Heart right ventricle (tissue), 16 donors: ENCODE results near the gene NCAN. TPM values are rescaled to one million over a fixed set of nuclear protein-coding genes. Genes with fewer than 3 reads are reported as not detected.

Experiments
- ATAC-seq, 8 donors: fragments of 200-7000 bp; cut with Tn5 transposase; one replicate each; pipeline ENCODE4 v1.9.1; 2020; ENCODE audit warnings: mild to moderate bottlenecking in 8 of 8, moderate library complexity in 8 of 8, moderate number of reproducible peaks in 1 of 8
- DNase-seq, 2 donors: peaks; one replicate each; pipeline ENCODE4 v3.0.0-alpha.2; 2020
- H3K27ac ChIP-seq, 10 donors: fragments of 200-600 bp; sonication (generic) in 2 of 10; one replicate each; pipeline versions ENCODE4 v1.5.0 to v1.8.0; 2020 to 2022; ENCODE audit warnings: mild to moderate bottlenecking in 3 of 10
- H3K27me3 ChIP-seq, 7 donors: fragments of 200-600 bp; one replicate each; pipeline ENCODE4 v1.8.0; 2021 to 2022; ENCODE audit warnings: mild to moderate bottlenecking in 2 of 7
- H3K36me3 ChIP-seq, 9 donors: fragments of 200-600 bp; sonication (generic) in 1 of 9; one replicate each; pipeline versions ENCODE4 v1.5.0 to v1.8.0; 2020 to 2022; ENCODE audit warnings: mild to moderate bottlenecking in 2 of 9
- H3K4me1 ChIP-seq, 9 donors: fragments of 200-600 bp; sonication (generic) in 1 of 9; one replicate each; pipeline versions ENCODE4 v1.5.0 to v1.8.0; 2020 to 2022; ENCODE audit warnings: mild to moderate bottlenecking in 4 of 9
- H3K4me3 ChIP-seq, 10 donors: fragments of 200-600 bp; sonication (generic) in 2 of 10; one replicate each; pipeline versions ENCODE4 v1.5.0 to v1.8.0; 2020 to 2022; ENCODE audit warnings: mild to moderate bottlenecking in 7 of 10, moderate library complexity in 2 of 10
- H3K9me3 ChIP-seq, 11 donors: fragments of 200-600 bp in 10 of 11; sonication (generic) in 2 of 11; one replicate each; pipeline versions ENCODE4 v1.5.0 to v1.8.0; 2013 to 2022; ENCODE audit warnings: mild to moderate bottlenecking in 2 of 11, control low read depth in 1 of 11, moderate library complexity in 1 of 11
- CTCF ChIP-seq, 9 donors: fragments of 200-600 bp; sonication (generic) in 2 of 9; IDR thresholded peaks; one replicate each; pipeline versions ENCODE4 v1.5.0 to v1.8.0; 2021 to 2022; ENCODE audit warnings: antibody characterized with exemption in 9 of 9, mild to moderate bottlenecking in 5 of 9, moderate library complexity in 1 of 9
- WGBS, 2 donors: extraction: QIAGEN DNeasy Blood & Tissue Kit; methylation state at CpG; one replicate each; pipeline ENCODE4 v1.1.7; 2013; ENCODE audit warnings: inconsistent platforms in 1 of 2; 5-methylcytosine and 5-hydroxymethylcytosine counted together
- intact Hi-C, 10 donors: fragments of 100-400 bp; cut with DNase I; formaldehyde crosslinking; loops; one replicate each; pipeline versions ENCODE4 v1.11.1 to v1.14.2; 2022
- long read RNA-seq, 3 donors: library from polyadenylated mRNA; unstranded; transcript quantifications; one replicate each; pipeline ENCODE4 v2.0.0, GENCODE V29; 2020 to 2021
- polyA plus RNA-seq, 2 donors: library from polyadenylated mRNA; stranded (reverse); fragments of 200-250 nt; gene quantifications; one replicate each; pipeline ENCODE4 v1.2.3, GENCODE V29; 2013
- total RNA-seq, 10 donors: library from RNA; stranded (reverse); fragmentation: NEBNext Ultra II Directional in 3 of 10; extraction: Animal tissue kit (Norgen Biotek cat#: 25700) in 3 of 10; gene quantifications; one replicate each; pipeline versions ENCODE4 v1.2.1 to v1.2.4, GENCODE V29; 2021 to 2023
- donor health status: Arrhythmogenic right ventricular cardiomyopathy.
- donor health status: ischemic (EF 13 %, LVEDD 7.1; RV severe dilation, severe dysfunction).
- donor health status: healthy with polysubstance abuse.
- donor health status: DM: no; HTN: yes; CAD: no.
- donor health status: DM: no; HTN: no; CAD: no.
- donor health status: ischemic (EF 25% LVEDD 6.9; RV normal size, moderate dysfunction).
- donor health status: ischemic (EF 25% LVEDD 5.7; RV mildly dilated, moderate dysfunction).
- donor health status: healthy.
- donor health status: DM: yes; HTN: yes; CAD: no.
- donor health status: Ischemic cardiomyopathy.
- donor health status: ischemic (EF 35%, LVEDD 5.7; RV mildly dilated, moderate dysfunction).
- donor health status: nonischemic (EF 11% LVEDD 7.7; RV severe dilation, severe dysfunction).
- donor health status: DM: yes; HTN: yes; CAD: no.
- donor health status: PGD.
- donor health status: ischemic (EF 29% LVEDD 5.4; RV normal size, mild dysfunction).
- donor health status: nonischemic (EF 23%, LVEDD 6.1; RV moderate dilation, normal function).

Gene NCAN
- total RNA-seq = not detected
- polyA plus RNA-seq = not detected
- long read RNA-seq, donor 1 = 0 reads
- long read RNA-seq, donor 2 = 0 reads
- long read RNA-seq, donor 3 = 0 reads

DNA sequence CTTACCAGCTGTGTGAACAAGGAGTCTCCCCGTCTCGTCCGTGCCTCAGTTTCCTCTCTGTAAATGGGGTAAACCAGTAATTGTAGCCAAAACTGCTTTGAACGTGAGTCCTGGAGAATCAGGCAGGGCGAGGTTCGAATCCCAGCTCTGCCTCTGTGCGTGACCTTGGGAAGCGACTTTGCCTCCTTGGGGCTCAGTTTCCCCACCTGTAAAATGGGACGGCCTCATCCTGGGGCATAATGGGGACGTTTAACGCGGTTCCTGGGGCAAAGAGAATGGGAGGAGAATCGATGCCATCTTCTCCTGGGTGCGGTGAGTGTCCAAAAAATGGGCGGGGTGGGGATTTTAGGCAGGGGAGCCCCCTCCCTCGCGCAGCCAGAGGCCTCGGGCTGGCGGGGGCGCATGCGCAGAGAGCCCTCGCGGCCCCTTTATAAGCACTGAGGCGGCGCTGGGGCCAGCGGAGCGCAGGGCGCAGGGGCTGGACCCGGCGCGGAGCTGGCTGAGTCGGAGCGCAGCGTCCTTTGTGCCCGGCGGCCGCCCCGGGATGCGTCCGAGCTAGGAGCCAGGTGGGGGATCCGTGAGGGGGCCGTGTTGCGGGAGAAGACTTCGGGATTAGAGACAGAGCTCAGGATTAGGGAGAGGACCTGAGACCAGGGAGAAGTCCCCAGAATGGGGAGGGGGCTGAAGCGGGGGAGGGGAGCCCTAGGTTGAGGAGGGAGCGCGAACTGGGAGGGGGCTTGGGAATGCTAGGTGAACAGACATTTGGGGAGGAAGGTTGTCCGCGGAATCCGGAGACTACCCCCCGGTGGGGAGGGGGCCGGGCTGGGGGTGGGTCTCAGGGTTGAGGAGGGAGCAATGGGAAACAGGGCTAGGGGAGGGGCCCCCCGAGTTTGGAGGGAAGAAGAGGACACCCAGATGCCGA is at the start of gene NCAN:
TSS of gene NCAN (plus strand) at position 460 of the 922 bp plus-strand sequence. CDS start 4,996 bp downstream, outside the sequence.
- Histone ChIP-seq H3K27ac (no peak within 1 kb of the TSS), H3K27me3 (peaks cover 0 to 89% (median 78%) of the 10 kb centered on the region in 7 donors), H3K4me3 (no peak within 1 kb of the TSS), H3K4me1 (no peaks in the 10 kb centered on the region), H3K36me3 (no peaks in the 10 kb centered on the region), H3K9me3 (no peaks in the 10 kb centered on the region)
- no peak for DNase-seq
- no peak for TF ChIP-seq CTCF (IDR thresholded peaks at IDR 0.05)
- no peak for ATAC-seq
- 7 to 8% methylated on average over 54 of the region's 54 CpGs for WGBS, 2 donors
- intact Hi-C loops = no loop called here

DNA sequence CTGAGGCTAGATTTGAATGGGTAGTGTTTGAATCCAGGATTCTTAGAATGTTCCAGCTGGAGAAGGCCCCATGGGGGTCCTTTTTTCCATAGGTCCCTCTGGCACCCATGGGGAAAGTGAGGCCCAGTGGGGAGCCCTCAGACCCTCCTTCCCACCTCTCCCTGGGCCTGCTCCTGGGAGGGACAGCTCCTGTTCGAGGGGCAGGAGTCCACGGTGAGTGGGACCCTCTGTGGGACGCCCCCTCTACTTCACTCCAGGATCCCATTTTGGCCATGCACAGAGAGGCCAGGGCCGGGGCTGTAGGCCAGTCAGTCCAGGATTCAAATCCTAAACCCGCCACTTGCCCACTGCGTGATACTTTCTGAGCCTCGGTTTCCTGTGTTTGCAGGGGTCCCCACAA is 49.3 kb upstream of the NCAN start:
- WGBS, 2 donors = 89 to 92% methylated on average over 7 of the region's 7 CpGs
- no peaks in the 10 kb centered on the region for H3K36me3 ChIP-seq
- intact Hi-C loops = no loop called here
- no peaks in the 10 kb centered on the region for H3K9me3 ChIP-seq
- TF ChIP-seq CTCF (IDR thresholded peaks at IDR 0.05) = no peak
- ATAC-seq = no peak
- no peak overlapping the region for H3K4me3 ChIP-seq
- no peaks in the 10 kb centered on the region for H3K4me1 ChIP-seq
- no peak overlapping the region for H3K27ac ChIP-seq
- DNase-seq = no peak
- H3K27me3 ChIP-seq = peaks cover 0 to 4% (median 0%) of the 10 kb centered on the region in 7 donors

DNA sequence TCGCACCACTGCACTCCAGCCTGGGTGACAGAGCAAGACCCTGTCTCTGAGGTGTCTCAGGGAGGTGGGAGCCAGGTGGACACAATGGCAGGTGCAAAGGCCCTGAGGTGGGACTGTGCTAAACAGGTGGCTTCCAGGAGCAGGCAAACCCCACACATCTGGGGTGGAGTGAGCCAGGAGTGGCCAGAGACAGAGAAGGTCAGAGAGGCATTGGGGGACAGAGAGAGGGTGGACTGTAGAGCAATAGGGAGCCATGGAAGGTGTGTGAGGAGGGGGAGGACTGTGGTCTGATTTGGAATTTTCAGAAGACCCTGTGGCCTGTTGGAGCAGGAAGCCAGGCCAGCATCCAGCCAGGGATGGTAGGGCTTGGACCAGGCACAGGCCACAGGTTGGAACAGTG is 46.4 kb upstream of the NCAN start:
- H3K4me1 ChIP-seq = peaks cover 0 to 9% (median 8%) of the 10 kb centered on the region in 9 donors
- WGBS, 2 donors = 94 to 97% methylated on average over 1 of the region's 1 CpG
- ATAC-seq (no peak), DNase-seq (no peak)
- TF ChIP-seq CTCF (IDR thresholded peaks at IDR 0.05) = no peak
- H3K9me3 ChIP-seq = no peaks in the 10 kb centered on the region
- H3K27me3 ChIP-seq = no peaks in the 10 kb centered on the region
- intact Hi-C loops = no loop called here
- H3K4me3 ChIP-seq = no peak overlapping the region
- H3K36me3 ChIP-seq = no peaks in the 10 kb centered on the region
- H3K27ac ChIP-seq = no peak overlapping the region

DNA sequence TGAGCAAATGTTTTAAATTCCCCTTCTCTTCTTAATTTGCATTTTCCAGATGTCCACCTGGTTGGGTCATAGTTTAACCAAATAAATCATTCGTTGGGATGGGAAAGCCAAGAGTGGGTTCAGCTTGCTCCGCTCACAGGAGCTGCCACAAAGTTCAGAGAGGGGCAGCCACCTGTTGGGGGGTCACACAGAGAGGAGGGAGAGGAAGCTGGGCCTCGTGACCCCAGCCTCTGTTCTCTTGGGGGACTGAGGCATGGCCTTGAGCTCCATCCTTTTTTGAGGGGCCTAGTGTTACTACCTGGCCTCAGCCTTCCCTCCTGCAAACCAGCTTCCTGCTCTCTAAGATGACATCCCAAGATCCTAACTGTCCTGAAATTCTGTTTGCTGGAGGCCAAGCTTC is 44.1 kb upstream of the NCAN start:
- no peaks in the 10 kb centered on the region for H3K36me3 ChIP-seq
- DNase-seq = no peak
- H3K27ac ChIP-seq = no peak overlapping the region
- no peak for TF ChIP-seq CTCF (IDR thresholded peaks at IDR 0.05)
- H3K4me3 ChIP-seq = no peak overlapping the region
- ATAC-seq = no peak
- WGBS, 2 donors = 85 to 89% methylated on average over 3 of the region's 3 CpGs
- H3K9me3 ChIP-seq = no peaks in the 10 kb centered on the region
- intact Hi-C loops = no loop called here
- no peaks in the 10 kb centered on the region for H3K27me3 ChIP-seq
- H3K4me1 ChIP-seq = peaks cover 0 to 31% (median 10%) of the 10 kb centered on the region in 9 donors
